ENCODE measurements around the gene RHCG.
A peak's percentile ranks its signal among the peaks of the same experiment; 100 is the strongest.
"Not testable (repeated sequence)": the region's sequence is repeated elsewhere in the genome, so short reads cannot be mapped to it uniquely, and the experiment has no call there.

Gene RHCG

DNA sequence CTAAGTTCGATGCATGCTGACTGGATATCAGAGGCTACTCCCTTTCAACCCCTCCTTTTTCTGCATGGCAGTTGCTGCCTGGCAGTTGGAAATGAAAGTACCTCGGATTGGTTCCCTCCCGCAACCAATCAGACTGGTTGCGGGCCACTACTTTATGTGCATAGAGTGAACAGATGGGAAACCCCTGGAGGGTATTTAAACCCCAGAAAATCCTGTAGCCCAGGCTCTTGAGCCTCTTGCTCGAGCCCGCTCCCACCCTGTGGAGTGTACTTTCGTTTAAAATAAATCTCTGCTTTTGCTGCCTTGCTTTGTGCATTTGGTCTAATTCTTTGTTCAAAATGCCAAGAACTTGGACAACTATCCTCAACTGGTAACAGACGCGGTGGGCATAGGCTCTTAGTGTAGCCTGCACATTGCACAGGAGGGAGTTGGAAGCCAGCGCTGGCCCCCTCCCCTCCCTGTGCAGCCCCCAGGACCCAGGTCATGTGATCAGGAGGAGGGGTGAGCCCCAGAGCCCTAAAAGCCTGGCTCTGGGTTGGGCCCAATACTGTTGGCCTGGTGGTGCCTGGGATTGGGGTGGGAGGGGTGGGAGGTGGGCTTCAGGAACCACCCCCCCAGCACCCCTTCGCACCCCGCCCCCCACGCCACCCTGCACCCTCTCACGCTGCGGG lies 26.8 kb downstream of the RHCG start:
- DNase-seq (ENCODE audit: low read depth): no peak

GRCh38 chr15:89468813-89469212 lies 27.6 kb downstream of the RHCG start:
- not testable (repeated sequence) for H3K4me3 ChIP-seq (ENCODE audit: low read depth, low read length); DNase-seq (ENCODE audit: low read depth)

More for the DNA sequence above, 26.8 kb downstream of the RHCG start:
- H3K4me3 ChIP-seq (ENCODE audit: low read depth, low read length): no peak overlapping the region
- TF ChIP-seq, protein P1, sequence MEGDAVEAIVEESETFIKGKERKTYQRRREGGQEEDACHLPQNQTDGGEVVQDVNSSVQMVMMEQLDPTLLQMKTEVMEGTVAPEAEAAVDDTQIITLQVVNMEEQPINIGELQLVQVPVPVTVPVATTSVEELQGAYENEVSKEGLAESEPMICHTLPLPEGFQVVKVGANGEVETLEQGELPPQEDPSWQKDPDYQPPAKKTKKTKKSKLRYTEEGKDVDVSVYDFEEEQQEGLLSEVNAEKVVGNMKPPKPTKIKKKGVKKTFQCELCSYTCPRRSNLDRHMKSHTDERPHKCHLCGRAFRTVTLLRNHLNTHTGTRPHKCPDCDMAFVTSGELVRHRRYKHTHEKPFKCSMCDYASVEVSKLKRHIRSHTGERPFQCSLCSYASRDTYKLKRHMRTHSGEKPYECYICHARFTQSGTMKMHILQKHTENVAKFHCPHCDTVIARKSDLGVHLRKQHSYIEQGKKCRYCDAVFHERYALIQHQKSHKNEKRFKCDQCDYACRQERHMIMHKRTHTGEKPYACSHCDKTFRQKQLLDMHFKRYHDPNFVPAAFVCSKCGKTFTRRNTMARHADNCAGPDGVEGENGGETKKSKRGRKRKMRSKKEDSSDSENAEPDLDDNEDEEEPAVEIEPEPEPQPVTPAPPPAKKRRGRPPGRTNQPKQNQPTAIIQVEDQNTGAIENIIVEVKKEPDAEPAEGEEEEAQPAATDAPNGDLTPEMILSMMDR (IDR thresholded peaks at IDR 0.05; ENCODE audit: insufficient read depth, low read depth, low read length, missing control alignments): no peak

- TF ChIP-seq, protein P1 (IDR thresholded peaks at IDR 0.05; ENCODE audit: insufficient read depth, low read depth, low read length, missing control alignments): no peak
- no peak for DNase-seq (ENCODE audit: low read depth)
- H3K4me3 ChIP-seq (ENCODE audit: low read depth, low read length): no peak overlapping the region
Measured at GRCh38 chr15:89463113-89463512, 33.3 kb downstream of the RHCG start.

DNA sequence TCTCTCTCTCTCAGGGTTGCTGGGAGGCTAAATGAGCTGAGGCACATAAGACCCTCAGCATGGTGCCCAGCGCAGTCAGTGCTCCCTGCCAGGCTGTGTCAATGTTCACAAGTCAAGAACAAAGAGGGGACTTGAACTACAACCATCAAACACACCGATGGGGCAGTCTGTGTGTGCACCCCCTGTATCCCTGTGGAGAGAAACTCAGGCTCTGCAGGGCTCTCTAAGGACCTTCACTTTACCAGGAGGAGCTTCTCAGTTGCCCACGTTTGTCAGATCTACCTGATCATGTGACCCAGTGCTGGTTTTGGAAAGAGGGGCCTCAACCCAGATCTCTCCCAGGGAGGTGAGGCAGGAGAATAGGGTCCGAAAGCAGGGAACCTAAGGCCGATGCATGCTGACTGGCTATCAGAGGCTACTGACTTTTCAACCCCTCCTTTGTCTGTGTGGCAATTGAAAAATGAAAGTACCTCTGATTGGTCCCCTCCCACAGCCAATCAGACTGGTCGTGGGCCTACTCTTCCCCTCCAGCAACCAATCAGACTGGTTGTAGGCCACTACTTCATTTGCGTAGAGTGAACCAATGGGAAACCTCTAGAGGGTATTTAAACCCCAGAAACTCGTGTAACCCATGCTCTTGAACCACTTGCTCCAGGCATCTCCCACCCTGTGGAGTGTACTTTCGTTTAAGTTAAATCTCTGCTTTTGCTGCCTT lies 34.0 kb downstream of the RHCG start:
- no peak overlapping the region for H3K4me3 ChIP-seq (ENCODE audit: low read depth, low read length)
- peak; percentile 29 for DNase-seq (ENCODE audit: low read depth)
- TF ChIP-seq, protein P1 (IDR thresholded peaks at IDR 0.05; ENCODE audit: insufficient read depth, low read depth, low read length, missing control alignments): no peak

DNA sequence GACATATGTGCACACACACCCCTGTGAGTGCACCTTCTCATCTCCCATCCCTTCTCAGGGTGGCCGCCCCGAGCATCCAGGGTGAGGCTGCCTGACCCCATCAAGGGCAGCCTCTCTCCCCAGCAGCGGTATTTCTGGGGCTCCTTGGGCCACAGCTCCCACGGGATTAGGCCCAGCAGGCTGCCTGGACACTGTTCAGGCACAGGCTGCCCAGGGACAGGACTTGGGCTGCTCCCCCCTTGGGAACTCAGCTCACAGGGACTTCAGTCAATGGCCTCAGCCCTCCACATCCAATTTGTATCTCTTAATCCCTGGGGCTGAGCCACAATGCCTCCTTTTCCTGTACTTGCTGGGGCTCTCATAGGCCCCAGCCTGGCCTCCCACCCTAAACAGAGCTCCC lies 35.0 kb downstream of the RHCG start:
- H3K4me3 ChIP-seq (ENCODE audit: low read depth, low read length): no peak overlapping the region
- DNase-seq (ENCODE audit: low read depth): no peak
- TF ChIP-seq, protein P1 (IDR thresholded peaks at IDR 0.05; ENCODE audit: insufficient read depth, low read depth, low read length, missing control alignments): no peak

DNA sequence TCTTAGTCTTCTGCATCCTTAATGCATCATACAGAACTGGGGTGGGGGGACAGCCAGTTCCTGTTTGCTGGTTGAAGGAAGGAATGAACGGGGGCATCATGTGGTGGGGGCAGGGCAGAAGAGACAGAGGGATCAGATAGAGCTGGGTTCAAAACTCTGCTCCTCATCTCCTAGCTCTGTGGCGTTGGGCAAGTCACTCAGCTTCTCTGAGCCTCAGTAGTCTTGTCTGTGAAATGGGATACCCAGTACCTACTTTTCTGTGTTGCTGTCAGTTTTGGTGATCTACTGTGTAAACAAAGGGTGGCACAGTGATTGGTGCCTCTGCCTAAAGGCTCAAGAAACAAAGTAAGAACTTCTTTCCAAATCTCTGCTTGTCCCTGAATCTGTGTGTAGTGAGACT lies 36.3 kb downstream of the RHCG start:
- no peak for DNase-seq (ENCODE audit: low read depth)
- no peak overlapping the region for H3K4me3 ChIP-seq (ENCODE audit: low read depth, low read length)
- TF ChIP-seq, protein P1 (IDR thresholded peaks at IDR 0.05; ENCODE audit: insufficient read depth, low read depth, low read length, missing control alignments): no peak

DNA sequence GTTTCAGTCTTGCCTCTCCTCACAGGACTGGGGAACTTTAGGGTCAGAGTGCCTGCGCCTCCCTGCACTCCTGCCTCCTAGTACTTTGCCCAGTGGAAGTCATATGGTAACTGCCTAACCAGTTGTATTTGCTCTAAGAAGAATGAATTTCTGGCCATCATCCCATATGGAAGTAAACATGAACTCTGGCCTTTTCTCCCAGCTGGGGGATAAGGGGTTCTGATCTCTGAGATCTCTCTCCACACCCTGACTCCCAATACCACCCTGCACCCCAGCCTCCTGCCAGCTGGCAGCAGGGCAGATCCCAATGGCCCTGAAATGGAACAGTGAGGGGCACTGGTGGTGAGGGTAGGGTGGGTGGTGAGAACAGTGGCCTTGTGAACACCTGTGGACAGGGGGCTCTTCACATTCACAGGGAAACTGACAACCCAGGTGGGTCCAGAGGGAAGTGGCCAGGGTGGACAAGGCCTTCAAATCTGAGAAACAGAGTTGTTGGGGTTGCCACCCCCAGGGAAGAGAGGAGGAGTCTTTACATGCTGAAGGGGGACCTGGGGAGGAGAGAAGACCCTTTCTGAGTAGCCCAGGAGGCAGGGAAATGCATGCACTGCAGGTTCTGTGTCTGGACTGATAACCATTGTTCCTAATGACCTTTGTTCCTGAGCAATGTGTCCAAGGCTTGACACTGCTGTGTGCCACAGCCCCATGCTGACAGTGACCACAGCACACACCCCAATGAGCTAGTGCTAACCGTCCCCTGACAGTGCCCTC lies 36.9 kb downstream of the RHCG start:
- H3K4me3 ChIP-seq (ENCODE audit: low read depth, low read length): no peak overlapping the region
- TF ChIP-seq, protein P1 (IDR thresholded peaks at IDR 0.05; ENCODE audit: insufficient read depth, low read depth, low read length, missing control alignments): no peak
- no peak for DNase-seq (ENCODE audit: low read depth)

Data from GM12865 (cell line).